HCT116 (cell line): ENCODE measurements around the gene TTLL6. TPM values are rescaled to one million over a fixed set of nuclear protein-coding genes. Genes with fewer than 3 reads are reported as not detected.

Experiments
- ATAC-seq: fragments of 200-7000 bp; cut with Tn5 transposase; 2 replicates; pipeline ENCODE4 v1.9.1; 2020; ENCODE audit warnings: mild to moderate bottlenecking, moderate library complexity
- BruUV-seq: library from RNA; stranded (reverse); fragments of 400-500 nt; replicated peaks from 2 replicates; lab custom pipeline; 2021; lab: Mats Ljungman, UMichigan
- CTCF ChIA-PET: fragments of 300-600 bp; sonication (Branson Sonifier 250); formaldehyde crosslinking; loops from one replicate; lab custom pipeline; 2021; ENCODE audit warnings: antibody characterized with exemption; lab: Charles Lee
- POLR2A ChIA-PET: fragments of 300-600, 350-600 bp; sonication (Branson Sonifier 250); formaldehyde crosslinking; loops from one replicate; lab custom pipeline; 2021; ENCODE audit warnings: antibody characterized with exemption; lab: Charles Lee
- RAD21 ChIA-PET, 2 experiments: fragments of 300-600 bp; sonication (Branson Sonifier 250); formaldehyde crosslinking; loops; one replicate each; lab custom pipeline; 2023; ENCODE audit warnings: low total read pairs in 2 of 2; ENCODE audit not compliant: uncharacterized antibody in 2 of 2, unreplicated experiment in 2 of 2, low non-redundant PET in 1 of 2; lab: Charles Lee
- DNase-seq: peaks from one replicate; pipeline ENCODE4 v3.0.0-alpha.2; 2010; ENCODE audit warnings: low read depth, low spot score
- H2AFZ ChIP-seq: fragments of 200-600 bp; shearing (Covaris generic), sonication (generic); 2 replicates; pipeline ENCODE4 v1.6.1; 2017; ENCODE audit warnings: low read depth, mixed run types, mixed read lengths, antibody characterized with exemption, low read length; ENCODE audit not compliant: poor library complexity, severe bottlenecking
- H3K27ac ChIP-seq: 2 replicates; pipeline ENCODE4 v1.5.1; 2012; ENCODE audit warnings: low read depth, low read length
- H3K27me3 ChIP-seq: fragments of 200-600 bp; sonication (generic); 2 replicates; pipeline ENCODE4 v1.6.1; 2016; ENCODE audit warnings: mixed run types, low read length, mixed read lengths; ENCODE audit not compliant: insufficient read depth
- H3K36me3 ChIP-seq, 2 experiments: fragments of 200-500 bp in 1 of 2; fragments of 200-600 bp in 1 of 2; sonication (Bioruptor generic) in 1 of 2; sonication (generic) in 1 of 2; 2 replicates each; pipeline versions ENCODE4 v1.5.1 to v1.6.1; 2014 to 2016; ENCODE audit warnings: low read length in 2 of 2, inconsistent platforms in 1 of 2, mixed read lengths in 1 of 2, mixed run types in 1 of 2; ENCODE audit not compliant: insufficient read depth in 2 of 2, control insufficient read depth in 1 of 2
- H3K4me1 ChIP-seq, 2 experiments: fragments of 200-600 bp in 1 of 2; sonication (generic) in 1 of 2; 2 replicates each; pipeline versions ENCODE4 v1.5.1 to v1.6.1; 2012 to 2017; ENCODE audit warnings: low read length in 2 of 2, inconsistent platforms in 1 of 2, mild to moderate bottlenecking in 1 of 2, mixed read lengths in 1 of 2, mixed run types in 1 of 2, moderate library complexity in 1 of 2; ENCODE audit not compliant: insufficient read depth in 2 of 2, control insufficient read depth in 1 of 2
- H3K4me2 ChIP-seq: fragments of 200-600 bp; sonication (generic); 2 replicates; pipeline ENCODE4 v1.6.1; 2017; ENCODE audit warnings: mixed run types, low read length, mixed read lengths
- H3K4me3 ChIP-seq, 2 experiments: fragments of 200-600 bp in 1 of 2; sonication (generic) in 1 of 2; replicated peaks in 1 of 2; 2 replicates each; pipeline ENCODE4 v1.5.1; 2011 to 2016; ENCODE audit warnings: low read length in 2 of 2, control low read depth in 1 of 2, low read depth in 1 of 2, mild to moderate bottlenecking in 1 of 2, mixed read lengths in 1 of 2, mixed run types in 1 of 2
- H3K79me2 ChIP-seq: fragments of 200-600 bp; sonication (generic); 2 replicates; pipeline ENCODE4 v1.6.1; 2017; ENCODE audit warnings: mild to moderate bottlenecking, mixed run types, low read length, moderate library complexity, mixed read lengths; ENCODE audit not compliant: insufficient read depth
- H3K9ac ChIP-seq: fragments of 200-600 bp; sonication (generic); 2 replicates; pipeline ENCODE4 v1.6.1; 2016; ENCODE audit warnings: low read length, mixed read lengths
- H3K9me2 ChIP-seq: fragments of 200-600 bp; sonication (generic), shearing (Covaris generic); 2 replicates; pipeline ENCODE4 v1.6.1; 2017; ENCODE audit warnings: mixed run types, mild to moderate bottlenecking, moderate library complexity; ENCODE audit not compliant: insufficient read depth
- H3K9me3 ChIP-seq, 2 experiments: fragments of 200-500 bp in 1 of 2; fragments of 200-600 bp in 1 of 2; sonication (Bioruptor generic) in 1 of 2; sonication (generic) in 1 of 2; 2 replicates each; pipeline ENCODE4 v1.6.1; 2014 to 2017; ENCODE audit warnings: low read length in 2 of 2, mixed read lengths in 2 of 2, inconsistent platforms in 1 of 2, low read depth in 1 of 2, mild to moderate bottlenecking in 1 of 2, mixed run types in 1 of 2, moderate library complexity in 1 of 2; ENCODE audit not compliant: control insufficient read depth in 1 of 2, insufficient read depth in 1 of 2
- H4K20me1 ChIP-seq: fragments of 200-600 bp; sonication (generic), shearing (Covaris generic); 2 replicates; pipeline ENCODE4 v1.6.1; 2017; ENCODE audit warnings: mixed run types, mild to moderate bottlenecking, moderate library complexity; ENCODE audit not compliant: insufficient read depth
- ATF3 ChIP-seq: IDR thresholded peaks from 2 replicates; pipeline ENCODE4 v1.6.1; 2012
- CEBPB ChIP-seq: IDR thresholded peaks from 2 replicates; pipeline ENCODE4 v1.6.1; 2012; ENCODE audit warnings: low read depth
- EGR1 ChIP-seq: IDR thresholded peaks from 2 replicates; pipeline ENCODE4 v1.6.1; 2012; ENCODE audit warnings: low read depth
- EZH2 ChIP-seq: fragments of 200-600 bp; sonication (generic); IDR thresholded peaks from 2 replicates; pipeline ENCODE4 v1.6.1; 2017; ENCODE audit warnings: antibody characterized with exemption, mixed run types
- JUND ChIP-seq: IDR thresholded peaks from 2 replicates; pipeline ENCODE4 v1.6.1; 2012
- MAX ChIP-seq: IDR thresholded peaks from 2 replicates; pipeline ENCODE4 v1.6.1; 2012
- POLR2A ChIP-seq: IDR thresholded peaks from 2 replicates; pipeline ENCODE4 v1.7.0; 2011; ENCODE audit warnings: borderline replicate concordance; ENCODE audit not compliant: insufficient read depth, insufficient read length; ENCODE audit errors: extremely low read depth
- RAD21 ChIP-seq: IDR thresholded peaks from 2 replicates; pipeline ENCODE4 v1.6.1; 2012; ENCODE audit warnings: low read depth, mild to moderate bottlenecking
- REST ChIP-seq: IDR thresholded peaks from 2 replicates; pipeline ENCODE4 v1.6.1; 2012; ENCODE audit warnings: low read depth
- SRF ChIP-seq: IDR thresholded peaks from 2 replicates; pipeline ENCODE4 v1.6.1; 2012; ENCODE audit warnings: low read depth
- TCF7L2 ChIP-seq: IDR thresholded peaks from 2 replicates; pipeline ENCODE4 v1.7.0; 2011; ENCODE audit warnings: borderline replicate concordance, inconsistent platforms; ENCODE audit not compliant: insufficient read depth, insufficient read length; ENCODE audit errors: extremely low read depth
- ZFX ChIP-seq: fragments of 450-650 bp; IDR thresholded peaks from 2 replicates; pipeline ENCODE4 v1.6.1; 2017
- ZNF274 ChIP-seq: fragments of 200-500 bp; sonication (Bioruptor generic); IDR thresholded peaks from 2 replicates; pipeline ENCODE4 v1.6.1; 2014; ENCODE audit warnings: mild to moderate bottlenecking, low read depth, low read length, inconsistent platforms
- intact Hi-C: fragments of 100-400 bp; cut with micrococcal nuclease; formaldehyde crosslinking; loops from 2 replicates; pipeline ENCODE4 v1.10.0; 2022
- total RNA-seq: library from RNA; stranded (reverse); gene quantifications from one replicate; pipeline ENCODE4 v1.2.1, GENCODE V29; 2021; ENCODE audit not compliant: unreplicated experiment
- TF ChIP-seq, protein P1 (sequence below): IDR thresholded peaks from 2 replicates; pipeline ENCODE4 v1.6.1; 2011; ENCODE audit warnings: mild to moderate bottlenecking, low read length, moderate library complexity; ENCODE audit not compliant: insufficient replicate concordance; ENCODE audit errors: extremely low read depth

The TTLL6 gene
- total RNA-seq, 1 experiment from 2014 or later: 0.79 TPM

GRCh38 chr17:48718761-48719641 is 98.0 kb downstream of the TTLL6 start:
- ChIA-PET POLR2A (interaction anchor here (1.2 kb wide), 1 partner anchor 10 kb away, joined by 6 read pairs; the partner anchor contains the start of gene HOXB13), CTCF (interaction anchor here (0.8 to 1.4 kb wide), 4 partner anchors 10 to 160 kb away, joined by 3 to 4 read pairs (median 3); partner anchors contain the start of gene HOXB13), RAD21 (no interaction called here)
- TF ChIP-seq MAX (no peak), ZFX (no peak), EGR1 (no peak), POLR2A (no peak), RAD21 (no peak), ZNF274 (no peak), EZH2 (no peak), TCF7L2 (no peak), ATF3 (no peak), SRF (no peak), CEBPB (no peak), JUND (no peak), REST (no peak)
- TF ChIP-seq, protein P1, sequence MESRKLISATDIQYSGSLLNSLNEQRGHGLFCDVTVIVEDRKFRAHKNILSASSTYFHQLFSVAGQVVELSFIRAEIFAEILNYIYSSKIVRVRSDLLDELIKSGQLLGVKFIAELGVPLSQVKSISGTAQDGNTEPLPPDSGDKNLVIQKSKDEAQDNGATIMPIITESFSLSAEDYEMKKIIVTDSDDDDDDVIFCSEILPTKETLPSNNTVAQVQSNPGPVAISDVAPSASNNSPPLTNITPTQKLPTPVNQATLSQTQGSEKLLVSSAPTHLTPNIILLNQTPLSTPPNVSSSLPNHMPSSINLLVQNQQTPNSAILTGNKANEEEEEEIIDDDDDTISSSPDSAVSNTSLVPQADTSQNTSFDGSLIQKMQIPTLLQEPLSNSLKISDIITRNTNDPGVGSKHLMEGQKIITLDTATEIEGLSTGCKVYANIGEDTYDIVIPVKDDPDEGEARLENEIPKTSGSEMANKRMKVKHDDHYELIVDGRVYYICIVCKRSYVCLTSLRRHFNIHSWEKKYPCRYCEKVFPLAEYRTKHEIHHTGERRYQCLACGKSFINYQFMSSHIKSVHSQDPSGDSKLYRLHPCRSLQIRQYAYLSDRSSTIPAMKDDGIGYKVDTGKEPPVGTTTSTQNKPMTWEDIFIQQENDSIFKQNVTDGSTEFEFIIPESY: no peak
- H3K9me3 ChIP-seq: no peaks in the 10 kb centered on the region
- H4K20me1 ChIP-seq: no peaks in the 10 kb centered on the region
- no peak overlapping the region for H3K27ac ChIP-seq
- ATAC-seq (no peak), DNase-seq (no peak)
- H3K4me3 ChIP-seq: no peak overlapping the region
- intact Hi-C loops: no loop called here
- H3K9me2 ChIP-seq: no peaks in the 10 kb centered on the region
- H3K36me3 ChIP-seq: no peaks in the 10 kb centered on the region
- no peaks in the 10 kb centered on the region for H3K79me2 ChIP-seq
- no peaks in the 10 kb centered on the region for H3K4me1 ChIP-seq
- H3K9ac ChIP-seq: no peak overlapping the region
- no TSS peak for BruUV-seq
- H2AFZ ChIP-seq: no peak overlapping the region
- no peak overlapping the region for H3K4me2 ChIP-seq
- H3K27me3 ChIP-seq: no peaks in the 10 kb centered on the region
